NT2/D1 (cell line): Measurements from ENCODE around the gene RFX4.

Experiments
- DNase-seq: peaks from one replicate; pipeline ENCODE4 v3.0.0-alpha.2; 2011; ENCODE audit warnings: low read depth, low spot score
- H3K27me3 ChIP-seq: 2 replicates; pipeline ENCODE4 v1.6.0; 2011; ENCODE audit warnings: mild to moderate bottlenecking; ENCODE audit not compliant: insufficient read length, insufficient read depth
- H3K36me3 ChIP-seq: 2 replicates; pipeline ENCODE4 v1.6.1; 2011; ENCODE audit warnings: mild to moderate bottlenecking, low read length, mixed read lengths; ENCODE audit not compliant: insufficient read depth, insufficient read length
- H3K4me1 ChIP-seq: 2 replicates; pipeline ENCODE4 v1.5.1; 2011; ENCODE audit not compliant: insufficient read depth, insufficient read length
- H3K4me3 ChIP-seq: 2 replicates; pipeline ENCODE4 v1.5.1; 2011; ENCODE audit warnings: low read depth; ENCODE audit not compliant: insufficient read length
- H3K9ac ChIP-seq: 2 replicates; pipeline ENCODE4 v1.6.0; 2011; ENCODE audit warnings: low read depth; ENCODE audit not compliant: insufficient read length
- H3K9me3 ChIP-seq: 2 replicates; pipeline ENCODE4 v1.5.1; 2011; ENCODE audit warnings: mild to moderate bottlenecking, low read length; ENCODE audit not compliant: insufficient read depth
- SUZ12 ChIP-seq: IDR thresholded peaks from 2 replicates; pipeline ENCODE4 v1.6.1; 2011; ENCODE audit not compliant: insufficient read length, insufficient read depth; ENCODE audit errors: extremely low read depth

The RFX4 gene

GRCh38 chr12:106804668-106805067 lies 221.9 kb downstream of the RFX4 start:
- no peaks in the 10 kb centered on the region for H3K4me1 ChIP-seq
- no peak overlapping the region for H3K9ac ChIP-seq
- H3K9me3 ChIP-seq = no peaks in the 10 kb centered on the region
- peaks cover 16% of the 10 kb centered on the region for H3K36me3 ChIP-seq
- no peak overlapping the region for H3K4me3 ChIP-seq
- TF ChIP-seq SUZ12 = no peak
- no peaks in the 10 kb centered on the region for H3K27me3 ChIP-seq
- DNase-seq = no peak
